IMR-90 (cell line): ENCODE data around the gene A1CF. TPM values are rescaled to one million over a fixed set of nuclear protein-coding genes. Genes with fewer than 3 reads are reported as not detected.

Experiments used
- ATAC-seq: fragments of 200-7000 bp; cut with Tn5 transposase; 2 replicates; pipeline ENCODE4 v1.9.1; 2020; ENCODE audit warnings: low read depth, mild to moderate bottlenecking, moderate library complexity
- BruUV-seq: library from RNA; stranded (reverse); fragments of 400-500 nt; replicated peaks from 2 replicates; lab custom pipeline; 2021; lab: Mats Ljungman, UMichigan
- CTCF ChIA-PET: fragments of 300-600 bp; formaldehyde crosslinking; extraction: SDS; loops from one replicate; lab custom pipeline; 2021; ENCODE audit warnings: antibody characterized with exemption; lab: Yijun Ruan, JAX
- POLR2A ChIA-PET: fragments of 300-600 bp; sonication (Branson Sonifier 250); formaldehyde crosslinking; loops from one replicate; lab custom pipeline; 2022; ENCODE audit warnings: antibody characterized with exemption; ENCODE audit not compliant: unreplicated experiment; lab: Charles Lee
- DNase-seq: peaks from one replicate; pipeline ENCODE4 v3.0.0; 2013
- H2AFZ ChIP-seq: replicated peaks from 2 replicates; pipeline ENCODE3; 2013; ENCODE audit warnings: low read length, mild to moderate bottlenecking; ENCODE audit not compliant: poor library complexity
- H2AK5ac ChIP-seq: 2 replicates; pipeline ENCODE4 v1.6.1; 2013; ENCODE audit warnings: low read depth, low read length, inconsistent platforms
- H2AK9ac ChIP-seq: replicated peaks from 2 replicates; pipeline ENCODE3; 2013; ENCODE audit warnings: mild to moderate bottlenecking, low read depth, low read length, moderate library complexity; ENCODE audit not compliant: poor library complexity
- H2BK120ac ChIP-seq: 2 replicates; pipeline ENCODE4 v1.6.1; 2013; ENCODE audit warnings: low read depth, low read length, inconsistent platforms
- H2BK15ac ChIP-seq: 3 replicates; pipeline ENCODE4 v1.6.1; 2013; ENCODE audit warnings: low read depth, low read length, inconsistent platforms
- H2BK20ac ChIP-seq: 2 replicates; pipeline ENCODE4 v1.6.1; 2013; ENCODE audit warnings: low read depth, mild to moderate bottlenecking, inconsistent platforms, low read length, moderate library complexity
- H2BK5ac ChIP-seq: 2 replicates; pipeline ENCODE4 v1.6.1; 2013; ENCODE audit warnings: mild to moderate bottlenecking, low read depth, low read length, inconsistent platforms; ENCODE audit not compliant: poor library complexity, severe bottlenecking
- H3K14ac ChIP-seq: replicated peaks from 2 replicates; pipeline ENCODE4 v1.6.1; 2013; ENCODE audit warnings: low read depth, low read length, inconsistent platforms
- H3K18ac ChIP-seq: 2 replicates; pipeline ENCODE4 v1.6.1; 2013; ENCODE audit warnings: low read depth, low read length, control low read depth
- H3K23ac ChIP-seq: 2 replicates; pipeline ENCODE4 v1.6.1; 2013; ENCODE audit warnings: low read depth, low read length, inconsistent platforms
- H3K27ac ChIP-seq: 2 replicates; pipeline ENCODE4 v1.5.1; 2013; ENCODE audit warnings: mild to moderate bottlenecking, control low read depth, low read length; ENCODE audit not compliant: insufficient read depth
- H3K27me3 ChIP-seq: 2 replicates; pipeline ENCODE4 v1.6.1; 2013; ENCODE audit warnings: low read length; ENCODE audit not compliant: control insufficient read depth, insufficient read depth
- H3K36me3 ChIP-seq: 2 replicates; pipeline ENCODE4 v1.6.1; 2013; ENCODE audit warnings: low read length, mixed read lengths; ENCODE audit not compliant: control insufficient read depth, insufficient read depth
- H3K4ac ChIP-seq: 2 replicates; pipeline ENCODE4 v1.6.1; 2013; ENCODE audit warnings: low read depth, low read length, inconsistent platforms
- H3K4me1 ChIP-seq: 2 replicates; pipeline ENCODE4 v1.6.1; 2013; ENCODE audit warnings: low read length, mixed read lengths; ENCODE audit not compliant: control insufficient read depth, insufficient read depth
- H3K4me2 ChIP-seq: 2 replicates; pipeline ENCODE4 v1.6.1; 2013; ENCODE audit warnings: low read depth, mild to moderate bottlenecking, control low read depth, low read length, moderate library complexity
- H3K4me3 ChIP-seq: 2 replicates; pipeline ENCODE4 v1.5.1; 2013; ENCODE audit warnings: low read depth, mild to moderate bottlenecking, control low read depth, low read length, moderate library complexity; ENCODE audit not compliant: insufficient read depth
- H3K56ac ChIP-seq: 2 replicates; pipeline ENCODE4 v1.6.1; 2013; ENCODE audit warnings: low read length, inconsistent platforms; ENCODE audit not compliant: insufficient read depth; ENCODE audit errors: extremely low read depth
- H3K79me1 ChIP-seq, 2 experiments: 2 replicates each; pipeline ENCODE4 v1.6.1; 2013; ENCODE audit warnings: low read length in 2 of 2, inconsistent platforms in 1 of 2, low read depth in 1 of 2
- H3K9ac ChIP-seq: 2 replicates; pipeline ENCODE4 v1.6.1; 2013; ENCODE audit warnings: low read depth, low read length, control low read depth
- H3K9me1 ChIP-seq: 2 replicates; pipeline ENCODE4 v1.6.1; 2013; ENCODE audit warnings: low read length, inconsistent platforms; ENCODE audit not compliant: insufficient read depth
- H3K9me3 ChIP-seq: 2 replicates; pipeline ENCODE4 v1.6.1; 2013; ENCODE audit warnings: low read length; ENCODE audit not compliant: control insufficient read depth, insufficient read depth
- H4K20me1 ChIP-seq: 2 replicates; pipeline ENCODE4 v1.6.1; 2013; ENCODE audit warnings: low read length, inconsistent platforms; ENCODE audit not compliant: insufficient read depth
- H4K5ac ChIP-seq: 2 replicates; pipeline ENCODE4 v1.6.1; 2013; ENCODE audit warnings: mild to moderate bottlenecking, low read depth, low read length, control low read depth
- H4K8ac ChIP-seq, 2 experiments: 2 replicates each; pipeline ENCODE4 v1.6.1; 2013; ENCODE audit warnings: low read depth in 2 of 2, low read length in 2 of 2, control low read depth in 1 of 2, inconsistent platforms in 1 of 2
- H4K91ac ChIP-seq: 2 replicates; pipeline ENCODE4 v1.6.1; 2013; ENCODE audit warnings: low read depth, low read length, inconsistent platforms; ENCODE audit not compliant: insufficient read depth
- BHLHE40 ChIP-seq: fragments of 150-350 bp; IDR thresholded peaks from 2 replicates; pipeline ENCODE4 v1.6.1; 2016; ENCODE audit warnings: mild to moderate bottlenecking, low read depth, low read length
- CEBPB ChIP-seq: IDR thresholded peaks from 2 replicates; pipeline ENCODE4 v1.6.1; 2012; ENCODE audit warnings: low read depth, low read length, improper control_type of control experiment
- CHD1 ChIP-seq: IDR thresholded peaks from 2 replicates; pipeline ENCODE4 v1.6.1; 2012; ENCODE audit warnings: low read depth, low read length, improper control_type of control experiment
- CTCF ChIP-seq: conservative IDR thresholded peaks from 2 replicates; pipeline ENCODE4 v1.5.1; 2012; ENCODE audit warnings: mild to moderate bottlenecking, low read depth, low read length, improper control_type of control experiment
- ELK1 ChIP-seq: fragments of 150-350 bp; IDR thresholded peaks from 2 replicates; pipeline ENCODE4 v1.6.1; 2016; ENCODE audit warnings: low read depth, mild to moderate bottlenecking, low read length, moderate library complexity, borderline replicate concordance
- FOS ChIP-seq: fragments of 150-350 bp; IDR thresholded peaks from 2 replicates; pipeline ENCODE4 v1.6.1; 2016; ENCODE audit warnings: low read depth, low read length
- MAFK ChIP-seq: IDR thresholded peaks from 2 replicates; pipeline ENCODE4 v1.6.1; 2012; ENCODE audit warnings: low read depth, low read length, improper control_type of control experiment
- MAZ ChIP-seq: IDR thresholded peaks from 2 replicates; pipeline ENCODE4 v1.6.1; 2012; ENCODE audit warnings: low read depth, mild to moderate bottlenecking, low read length, improper control_type of control experiment, moderate library complexity, borderline replicate concordance
- MXI1 ChIP-seq: IDR thresholded peaks from 2 replicates; pipeline ENCODE4 v1.6.1; 2012; ENCODE audit warnings: low read depth, mild to moderate bottlenecking, low read length, moderate library complexity, borderline replicate concordance
- NFE2L2 ChIP-seq: fragments of 150-350 bp; IDR thresholded peaks from 2 replicates; pipeline ENCODE4 v1.6.1; 2016; ENCODE audit warnings: low read depth, mild to moderate bottlenecking, low read length
- POLR2A ChIP-seq: IDR thresholded peaks from 2 replicates; pipeline ENCODE4 v1.6.1; 2012; ENCODE audit warnings: mild to moderate bottlenecking, low read depth, low read length
- RAD21 ChIP-seq: IDR thresholded peaks from 2 replicates; pipeline ENCODE4 v1.6.1; 2012; ENCODE audit warnings: low read length, improper control_type of control experiment
- RFX5 ChIP-seq: IDR thresholded peaks from 2 replicates; pipeline ENCODE4 v1.8.0; 2012; ENCODE audit warnings: low read depth, mild to moderate bottlenecking, low read length, moderate library complexity
- SMC3 ChIP-seq: fragments of 150-350 bp; IDR thresholded peaks from 2 replicates; pipeline ENCODE4 v1.6.1; 2016; ENCODE audit warnings: low read depth, mild to moderate bottlenecking, antibody characterized with exemption, low read length, moderate library complexity
- WGBS, 2 experiments: methylation state at CpG; one replicate each; pipeline versions ENCODE4 v1.1.5 to v1.1.7; 2013; ENCODE audit warnings: missing lambda C conversion rate in 2 of 2; ENCODE audit not compliant: insufficient read length in 1 of 2; ENCODE audit errors: extremely low coverage in 2 of 2; 5-methylcytosine and 5-hydroxymethylcytosine counted together
- dilution Hi-C: fragments of 300-500 bp; cut with HindIII; formaldehyde crosslinking; loops from one replicate; pipeline ENCODE4 v1.14.3; 2018; ENCODE audit warnings: low sequenced_read_pairs; ENCODE audit not compliant: unreplicated experiment
- in situ Hi-C: fragments of 300-500 bp; cut with MboI; formaldehyde crosslinking; loops from 3 replicates; pipeline ENCODE4 v1.14.3; 2019; ENCODE audit warnings: low sequenced_read_pairs, inconsistent platforms, mixed read lengths
- intact Hi-C: fragments of 100-400 bp; cut with micrococcal nuclease; formaldehyde crosslinking; loops from 2 replicates; pipeline ENCODE4 v1.10.0; 2022
- polyA plus RNA-seq, 3 experiments: library from polyadenylated mRNA; depleted of rRNA; stranded (reverse); fragments of >200 nt; gene quantifications; 2 replicates each; pipeline ENCODE4 v1.2.3, GENCODE V29; 2012; ENCODE audit warnings: low replicate concordance in 1 of 3
- total RNA-seq: library from RNA; depleted of rRNA; stranded (reverse); fragments of >200 nt; gene quantifications from 2 replicates; pipeline ENCODE4 v1.2.3, GENCODE V29; 2012

Gene A1CF
- total and polyA plus RNA-seq, 2 of the 4 experiments (the other 2 are of a cell fraction), result not detected

GRCh38 chr10:50885097-50885859, at the start of gene A1CF (continued):
- TF ChIP-seq MXI1, result no peak
- no peak for TF ChIP-seq NFE2L2

- ATAC-seq (peak; percentile 32; the same call in 1 of the 2 replicates), DNase-seq (peak; percentile 2)
- no peak overlapping the region for H3K14ac ChIP-seq
- dilution Hi-C loops (no loop called here), in situ Hi-C loops (no loop called here), intact Hi-C loops (no loop called here)
- no peaks in the 10 kb centered on the region for H3K79me1 ChIP-seq
- H2AK5ac ChIP-seq, result no peak overlapping the region
- H3K9me3 ChIP-seq, result no peaks in the 10 kb centered on the region
- no peaks in the 10 kb centered on the region for H3K36me3 ChIP-seq
- no peak overlapping the region for H3K4me2 ChIP-seq
- H3K18ac ChIP-seq, result no peak overlapping the region
- no peak overlapping the region for H4K8ac ChIP-seq
- POLR2A ChIA-PET, result no interaction called here
- H4K91ac ChIP-seq, result no peak overlapping the region
- CTCF ChIA-PET, result no interaction called here
- H3K9ac ChIP-seq, result no peak overlapping the region
- H3K56ac ChIP-seq, result no peak overlapping the region
- no TSS peak for BruUV-seq
- no CpG with 5 or more reads among the region's 3 CpGs for WGBS, 2 experiments
- H3K4me3 ChIP-seq, result no peak overlapping the region
- no peak overlapping the region for H2AK9ac ChIP-seq
- H2AFZ ChIP-seq, result no peak overlapping the region
- H3K4me1 ChIP-seq, result no peaks in the 10 kb centered on the region
- H3K9me1 ChIP-seq, result no peaks in the 10 kb centered on the region
- H3K23ac ChIP-seq, result no peak overlapping the region
- no peak overlapping the region for H2BK15ac ChIP-seq
- H2BK120ac ChIP-seq, result no peak overlapping the region
- no peak overlapping the region for H2BK20ac ChIP-seq
- H4K5ac ChIP-seq, result no peak overlapping the region
- no peak overlapping the region for H3K27ac ChIP-seq
- no peak overlapping the region for H2BK5ac ChIP-seq
- H3K27me3 ChIP-seq, result peaks cover 12% of the 10 kb centered on the region
- H4K20me1 ChIP-seq, result no peaks in the 10 kb centered on the region
- no peak overlapping the region for H3K4ac ChIP-seq
- TF ChIP-seq RFX5, result no peak
- TF ChIP-seq CHD1, result no peak
- TF ChIP-seq MXI1, result no peak
- TF ChIP-seq BHLHE40, result no peak
- no peak for TF ChIP-seq POLR2A
- TF ChIP-seq MAFK, result no peak
- TF ChIP-seq NFE2L2, result no peak
- no peak for TF ChIP-seq ELK1
- TF ChIP-seq CEBPB, result no peak
- no peak for TF ChIP-seq SMC3
- no peak for TF ChIP-seq FOS
- TF ChIP-seq MAZ, result no peak
- no peak for TF ChIP-seq CTCF
- no peak for TF ChIP-seq RAD21
Measured at GRCh38 chr10:50931948-50932431, 46.6 kb upstream of the A1CF start.
